ENCODE data around the gene NKAPD1. TPM values are rescaled to one million over a fixed set of nuclear protein-coding genes. Genes with fewer than 3 reads are reported as not detected.
A peak's percentile ranks its signal among the peaks of the same experiment; 100 is the strongest.
"Not testable (repeated sequence)": the region's sequence is repeated elsewhere in the genome, so short reads cannot be mapped to it uniquely, and the experiment has no call there.

Gene NKAPD1
- total RNA-seq, 8 experiments from 2014 or later: 21.8 to 42.5 (median 37.1) TPM

- no peak for ATAC-seq (replicated peaks in 6 of 8)
- no peaks in the 10 kb centered on the region for H3K4me1 ChIP-seq (replicated peaks in 1 of 2)
- H3K4me3 ChIP-seq: no peak overlapping the region
- in situ Hi-C loops (cut with MboI; ENCODE audit: low pct_unique_long_range_greater_than_20kb in 2 of 9, low sequenced_read_pairs in 9 of 9, unreplicated experiment in 9 of 9): no loop called here
- WGBS, 10 experiments: 36 to 50% (median 50%) methylated on average over 2 of the region's 2 CpGs; no CpG with 5 or more reads in 1 of the 10 experiments
- no peak overlapping the region for H3K27ac ChIP-seq
Observed at GRCh38 chr11:112049777-112050176, 24.3 kb upstream of the NKAPD1 start.

GRCh38 chr11:112050721-112051120 lies 23.4 kb upstream of the NKAPD1 start:
- no peak for ATAC-seq (replicated peaks in 6 of 8)
- no peak overlapping the region for H3K4me3 ChIP-seq
- H3K4me1 ChIP-seq (replicated peaks in 1 of 2): no peaks in the 10 kb centered on the region
- in situ Hi-C loops (cut with MboI; ENCODE audit: low pct_unique_long_range_greater_than_20kb in 2 of 9, low sequenced_read_pairs in 9 of 9, unreplicated experiment in 9 of 9): no loop called here
- WGBS, 10 experiments: 63 to 100% (median 85%) methylated on average over 1 to 3 of the region's 3 CpGs; no CpG with 5 or more reads in 1 of the 10 experiments
- no peak overlapping the region for H3K27ac ChIP-seq

DNA sequence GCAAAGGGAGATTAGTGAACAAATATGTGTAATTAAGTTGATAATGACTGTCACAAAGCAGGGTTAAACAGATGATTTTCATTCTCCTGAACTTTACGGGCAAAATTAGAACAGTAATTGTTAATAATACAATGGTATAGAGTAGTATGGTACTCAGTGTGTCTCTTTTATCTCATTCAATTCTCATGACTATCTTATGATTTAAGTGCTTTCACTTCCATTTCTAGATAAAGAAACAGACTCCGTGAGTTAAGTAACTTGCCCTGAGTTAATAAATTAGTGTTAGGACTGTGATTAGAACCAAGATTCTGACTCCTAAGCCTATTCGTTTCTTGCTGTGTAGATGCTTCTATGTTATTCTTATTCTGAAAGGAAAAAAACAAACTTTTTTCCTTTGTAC lies 22.3 kb upstream of the NKAPD1 start:
- Histone ChIP-seq H3K4me3 (no peak overlapping the region), H3K4me1 (replicated peaks in 1 of 2) (no peaks in the 10 kb centered on the region), H3K27ac (no peak overlapping the region)
- no peak for ATAC-seq (replicated peaks in 6 of 8)
- WGBS, 10 experiments: 67 to 100% (median 97%) methylated on average over 1 to 3 of the region's 3 CpGs; no CpG with 5 or more reads in 1 of the 10 experiments
- in situ Hi-C loops (cut with MboI; ENCODE audit: low pct_unique_long_range_greater_than_20kb in 2 of 9, low sequenced_read_pairs in 9 of 9, unreplicated experiment in 9 of 9): no loop called here

- no peak for ATAC-seq (replicated peaks in 6 of 8)
- 54 to 100% (median 81%) methylated on average over 1 to 4 of the region's 4 CpGs for WGBS, 10 experiments
Observed at GRCh38 chr11:112057170-112057569, 16.9 kb upstream of the NKAPD1 start.

GRCh38 chr11:112058103-112058502 lies 16.0 kb upstream of the NKAPD1 start:
- in situ Hi-C loops (cut with MboI; ENCODE audit: low pct_unique_long_range_greater_than_20kb in 2 of 9, low sequenced_read_pairs in 9 of 9, unreplicated experiment in 9 of 9): no loop called here
- 17 to 100% (median 100%) methylated on average over 1 of the region's 1 CpG; no CpG with 5 or more reads in 2 of the 10 experiments for WGBS, 10 experiments

More at GRCh38 chr11:112057170-112057569, 16.9 kb upstream of the NKAPD1 start:
- in situ Hi-C loops (cut with MboI; ENCODE audit: low pct_unique_long_range_greater_than_20kb in 2 of 9, low sequenced_read_pairs in 9 of 9, unreplicated experiment in 9 of 9): no loop called here
- Histone ChIP-seq H3K4me3 (no peak overlapping the region), H3K4me1 (replicated peaks in 1 of 2) (no peaks in the 10 kb centered on the region), H3K27ac (no peak overlapping the region)

DNA sequence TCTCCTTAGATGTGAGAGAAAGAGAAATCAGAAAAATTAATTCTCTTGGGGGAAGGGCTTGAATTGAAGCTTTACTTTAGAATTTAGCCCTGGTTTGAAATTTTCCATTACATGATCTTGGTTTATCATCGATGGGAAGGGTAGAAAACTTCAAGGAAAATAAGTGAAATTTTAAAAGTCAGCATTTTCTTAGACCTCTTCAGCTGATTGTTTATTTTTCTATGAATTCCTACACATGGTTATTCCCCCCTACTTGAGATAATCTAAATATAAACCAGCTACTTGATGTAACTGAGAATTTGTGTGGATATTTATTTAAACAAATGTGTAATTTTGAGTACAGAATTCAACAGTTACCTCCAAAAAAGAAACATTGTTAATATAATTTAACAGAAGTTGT lies 11.2 kb upstream of the NKAPD1 start:
- H3K27ac ChIP-seq: no peak overlapping the region
- no peak overlapping the region for H3K4me3 ChIP-seq
- WGBS, 10 experiments: 31 to 100% (median 100%) methylated on average over 1 of the region's 1 CpG; no CpG with 5 or more reads in 2 of the 10 experiments
- in situ Hi-C loops (cut with MboI; ENCODE audit: low pct_unique_long_range_greater_than_20kb in 2 of 9, low sequenced_read_pairs in 9 of 9, unreplicated experiment in 9 of 9): no loop called here
- ATAC-seq (replicated peaks in 6 of 8): no peak
- H3K4me1 ChIP-seq (replicated peaks in 1 of 2): no peaks in the 10 kb centered on the region

More at GRCh38 chr11:112058103-112058502, 16.0 kb upstream of the NKAPD1 start:
- peak in 2 of 8 experiments; percentile 20 to 44 for ATAC-seq (replicated peaks in 6 of 8)
- H3K4me3 ChIP-seq: no peak overlapping the region
- H3K27ac ChIP-seq: no peak overlapping the region
- H3K4me1 ChIP-seq (replicated peaks in 1 of 2): no peaks in the 10 kb centered on the region

GRCh38 chr11:112082729-112083128 lies 8.6 kb downstream of the NKAPD1 start:
- in situ Hi-C loops (cut with MboI; ENCODE audit: low pct_unique_long_range_greater_than_20kb in 2 of 9, low sequenced_read_pairs in 9 of 9, unreplicated experiment in 9 of 9): loop anchor here in 1 of 9 experiments (25.0 kb wide), 1 partner anchor 180 kb away; the partner anchor contains the start of gene PLET1
- H3K4me3 ChIP-seq: no peak overlapping the region
- H3K27ac ChIP-seq: no peak overlapping the region
- WGBS, 10 experiments: 43 to 100% (median 74%) methylated on average over 2 to 4 of the region's 4 CpGs
- ATAC-seq (replicated peaks in 6 of 8): no peak
- H3K4me1 ChIP-seq (replicated peaks in 1 of 2): peaks cover 10 to 12% of the 10 kb centered on the region in 2 donors

DNA sequence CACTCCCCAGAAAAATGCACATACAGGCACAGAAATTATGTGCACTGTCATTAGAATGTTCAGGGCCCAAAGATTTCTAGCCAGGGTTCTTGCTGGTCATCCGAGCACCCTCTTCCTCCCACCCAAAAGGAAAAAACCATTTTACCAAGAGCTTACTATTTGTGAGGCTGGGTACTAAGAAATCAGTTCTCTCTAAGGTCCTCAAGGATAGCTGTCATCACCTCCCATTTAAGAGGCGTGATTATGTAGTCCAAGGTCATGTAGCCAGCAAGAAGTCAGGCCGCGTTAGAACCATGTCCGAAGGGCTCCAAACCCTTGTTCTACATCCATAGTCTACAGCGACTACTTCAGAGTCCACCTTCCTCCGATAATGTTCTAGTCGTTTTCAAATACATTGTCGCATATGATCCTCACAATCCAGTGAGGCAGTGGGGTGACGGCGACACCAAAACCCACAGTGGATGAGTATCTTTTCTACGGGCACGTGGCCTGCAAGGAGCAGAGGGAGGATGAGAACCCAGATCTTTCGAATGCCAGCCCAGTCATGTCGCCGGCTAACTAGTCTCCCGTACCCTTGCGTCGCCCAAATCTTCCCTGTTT lies 11.8 kb downstream of the NKAPD1 start:
- Histone ChIP-seq H3K27ac (peak overlapping the region; percentile 73 to 92), H3K4me3 (peak overlapping the region; percentile 80 to 97 (median 88)), H3K4me1 (replicated peaks in 1 of 2) (peaks cover 17 to 19% of the 10 kb centered on the region in 2 donors)
- in situ Hi-C loops (cut with MboI; ENCODE audit: low pct_unique_long_range_greater_than_20kb in 2 of 9, low sequenced_read_pairs in 9 of 9, unreplicated experiment in 9 of 9): loop anchor here in 1 of 9 experiments (25.0 kb wide), 1 partner anchor 176 kb away; the partner anchor contains the start of gene PLET1
- peak; percentile 26 to 61 (median 38) for ATAC-seq (replicated peaks in 6 of 8)
- 0 to 20% (median 0%) methylated on average over 1 to 16 of the region's 19 CpGs; no CpG with 5 or more reads in 2 of the 10 experiments for WGBS, 10 experiments

GRCh38 chr11:112086422-112087191 lies 12.5 kb downstream of the NKAPD1 start, which contains the start of the genes SDHD and TIMM8B:
Gene SDHD (plus strand): TSS chr11:112086873. CDS start chr11:112086908, 35 bp downstream.
Gene TIMM8B (minus strand): TSS chr11:112086756. CDS start chr11:112086723, 33 bp downstream.
- in situ Hi-C loops (cut with MboI; ENCODE audit: low pct_unique_long_range_greater_than_20kb in 2 of 9, low sequenced_read_pairs in 9 of 9, unreplicated experiment in 9 of 9): loop anchor here in 1 of 9 experiments (25.0 kb wide), 1 partner anchor 176 kb away; the partner anchor contains the start of gene PLET1
- 0 to 2% (median 0%) methylated on average over 1 to 22 of the region's 45 CpGs; no CpG with 5 or more reads in 1 of the 10 experiments for WGBS, 10 experiments
- H3K27ac ChIP-seq: peak within 1 kb of the TSS; percentile 82 to 92
- peak within 1 kb of the TSS; percentile 80 to 97 (median 88) for H3K4me3 ChIP-seq
- peak; percentile 90 to 98 (median 96) for ATAC-seq (replicated peaks in 6 of 8)
- H3K4me1 ChIP-seq (replicated peaks in 1 of 2): peaks cover 17 to 19% of the 10 kb centered on the region in 2 donors

DNA sequence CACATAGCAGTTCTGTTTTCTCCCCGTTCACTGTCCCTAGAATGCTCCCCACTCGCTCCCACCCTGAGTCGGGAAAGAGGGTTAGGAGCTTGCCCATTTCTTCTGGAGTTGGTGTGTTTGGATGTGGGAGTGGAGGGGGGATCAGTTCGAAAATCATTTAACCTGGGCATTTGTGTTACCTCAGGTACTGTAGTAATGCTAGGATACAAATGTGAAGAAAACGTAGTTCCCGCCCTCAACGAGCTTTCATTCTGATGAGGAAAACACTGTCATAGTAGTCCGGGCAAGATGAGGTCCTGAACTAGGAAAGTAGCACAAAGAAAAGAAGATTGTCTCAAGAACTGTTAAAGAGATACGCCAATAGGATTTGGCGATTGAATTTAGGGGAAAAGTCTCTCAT lies 13.1 kb downstream of the NKAPD1 start:
- peak overlapping the region; percentile 82 to 92 for H3K27ac ChIP-seq
- in situ Hi-C loops (cut with MboI; ENCODE audit: low pct_unique_long_range_greater_than_20kb in 2 of 9, low sequenced_read_pairs in 9 of 9, unreplicated experiment in 9 of 9): loop anchor here in 1 of 9 experiments (25.0 kb wide), 1 partner anchor 175 kb away; the partner anchor contains the start of gene PLET1

GRCh38 chr11:112095302-112095701 lies 21.2 kb downstream of the NKAPD1 start:
- 90 to 100% (median 100%) methylated on average over 1 to 2 of the region's 2 CpGs; no CpG with 5 or more reads in 1 of the 10 experiments for WGBS, 10 experiments
- not testable (repeated sequence) for H3K4me1 ChIP-seq (replicated peaks in 1 of 2); H3K27ac ChIP-seq; H3K4me3 ChIP-seq; ATAC-seq (replicated peaks in 6 of 8)
- in situ Hi-C loops (cut with MboI; ENCODE audit: low pct_unique_long_range_greater_than_20kb in 2 of 9, low sequenced_read_pairs in 9 of 9, unreplicated experiment in 9 of 9): loop anchor here in 1 of 9 experiments (25.0 kb wide), 1 partner anchor 167 kb away; the partner anchor contains the start of gene PLET1

More for the DNA sequence above, 13.1 kb downstream of the NKAPD1 start:
- Histone ChIP-seq H3K4me3 (peak overlapping the region; percentile 80 to 97 (median 88)), H3K4me1 (replicated peaks in 1 of 2) (peaks cover 17 to 19% of the 10 kb centered on the region in 2 donors)
- peak in 6 of 8 experiments; percentile 2 to 20 (median 10) for ATAC-seq (replicated peaks in 6 of 8)
- 0 to 67% (median 15%) methylated on average over 1 to 10 of the region's 10 CpGs for WGBS, 10 experiments

DNA sequence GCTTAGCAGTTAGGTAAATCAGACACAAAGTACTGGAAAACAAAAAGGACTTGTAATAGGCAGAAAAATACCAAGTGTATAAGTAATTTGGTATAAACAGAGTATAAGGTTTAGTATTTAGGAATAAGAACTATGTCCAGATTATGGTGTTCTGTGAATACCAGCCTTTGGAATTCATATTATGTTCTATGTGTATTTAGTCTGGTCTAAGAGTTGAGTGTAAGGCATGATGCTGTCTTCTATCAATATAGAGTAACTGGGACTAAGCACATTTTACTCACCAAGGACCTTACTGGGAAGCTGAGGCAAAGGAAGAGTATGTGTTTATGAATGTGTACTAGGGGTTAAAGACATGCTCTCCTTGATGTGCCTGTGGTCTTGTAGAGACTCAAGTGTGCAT lies 22.1 kb downstream of the NKAPD1 start:
- Histone ChIP-seq H3K4me3 (no peak overlapping the region), H3K27ac (no peak overlapping the region), H3K4me1 (replicated peaks in 1 of 2) (no peaks in the 10 kb centered on the region)
- ATAC-seq (replicated peaks in 6 of 8): no peak
- in situ Hi-C loops (cut with MboI; ENCODE audit: low pct_unique_long_range_greater_than_20kb in 2 of 9, low sequenced_read_pairs in 9 of 9, unreplicated experiment in 9 of 9): loop anchor here in 1 of 9 experiments (25.0 kb wide), 1 partner anchor 166 kb away; the partner anchor contains the start of gene PLET1

Data from motor neuron (in vitro differentiated cells).